Prostate gland (tissue), 2 donors: ENCODE measurements around the gene ARHGEF11.

Experiments used
- POLR2A ChIP-seq: fragments of 450-650 bp; IDR thresholded peaks from one replicate; pipeline ENCODE4 v1.6.1; 2016; ENCODE audit warnings: antibody characterized with exemption, mild to moderate bottlenecking
- POLR2AphosphoS5 ChIP-seq: sonication (generic); formaldehyde crosslinking; IDR thresholded peaks from one replicate; pipeline ENCODE4 v1.6.1; 2017; ENCODE audit warnings: antibody characterized with exemption
- TF ChIP-seq, protein P1 (sequence below), 4 experiments: fragments of 200-600 bp in 2 of 4; fragments of 450-650 bp in 2 of 4; sonication (generic) in 2 of 4; IDR thresholded peaks; 1 replicate in 3 of 4; 2 replicates in 1 of 4; pipeline ENCODE4 v1.5.1; 2016 to 2019; ENCODE audit warnings: antibody characterized with exemption in 4 of 4, mild to moderate bottlenecking in 2 of 4, moderate library complexity in 2 of 4

DNA sequence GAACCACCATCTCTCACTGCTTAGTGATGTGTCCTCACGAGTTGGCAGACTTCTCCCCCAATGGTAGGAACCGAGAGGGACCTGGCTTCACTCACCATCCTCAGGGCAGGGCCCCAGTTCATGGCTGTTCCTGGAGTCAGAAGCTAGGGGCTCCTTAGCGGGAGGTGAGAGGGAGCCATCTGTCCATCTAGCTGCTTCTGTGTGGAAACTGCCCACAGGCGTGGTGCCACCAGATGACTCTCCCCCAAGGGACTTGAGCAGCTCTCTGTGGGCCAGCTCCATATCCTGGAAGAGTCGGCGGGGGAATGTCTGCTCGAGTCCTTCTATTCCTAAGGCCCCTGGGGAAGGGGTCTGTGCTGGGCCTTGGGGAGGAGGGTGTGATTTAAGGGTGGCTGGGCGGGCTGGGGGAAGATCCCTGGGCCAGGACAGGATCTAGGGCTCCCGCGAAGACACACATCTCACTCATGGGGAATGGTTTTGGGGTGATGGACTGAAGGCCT is 108.8 kb downstream of the ARHGEF11 start:
- no peak for TF ChIP-seq POLR2AphosphoS5
- TF ChIP-seq, protein P1, sequence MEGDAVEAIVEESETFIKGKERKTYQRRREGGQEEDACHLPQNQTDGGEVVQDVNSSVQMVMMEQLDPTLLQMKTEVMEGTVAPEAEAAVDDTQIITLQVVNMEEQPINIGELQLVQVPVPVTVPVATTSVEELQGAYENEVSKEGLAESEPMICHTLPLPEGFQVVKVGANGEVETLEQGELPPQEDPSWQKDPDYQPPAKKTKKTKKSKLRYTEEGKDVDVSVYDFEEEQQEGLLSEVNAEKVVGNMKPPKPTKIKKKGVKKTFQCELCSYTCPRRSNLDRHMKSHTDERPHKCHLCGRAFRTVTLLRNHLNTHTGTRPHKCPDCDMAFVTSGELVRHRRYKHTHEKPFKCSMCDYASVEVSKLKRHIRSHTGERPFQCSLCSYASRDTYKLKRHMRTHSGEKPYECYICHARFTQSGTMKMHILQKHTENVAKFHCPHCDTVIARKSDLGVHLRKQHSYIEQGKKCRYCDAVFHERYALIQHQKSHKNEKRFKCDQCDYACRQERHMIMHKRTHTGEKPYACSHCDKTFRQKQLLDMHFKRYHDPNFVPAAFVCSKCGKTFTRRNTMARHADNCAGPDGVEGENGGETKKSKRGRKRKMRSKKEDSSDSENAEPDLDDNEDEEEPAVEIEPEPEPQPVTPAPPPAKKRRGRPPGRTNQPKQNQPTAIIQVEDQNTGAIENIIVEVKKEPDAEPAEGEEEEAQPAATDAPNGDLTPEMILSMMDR (IDR thresholded peaks at IDR 0.05) = no peak
- TF ChIP-seq POLR2A = no peak
